Stimulated activated CD8-positive, alpha-beta memory T cell treated with anti-CD3 and anti-CD28 coated beads, Interleukin-4, amount 100 ng/mL, for 48 hours (primary cell): Measurements from ENCODE around the gene CRABP2.

Experiments
- DNase-seq: peaks from one replicate; pipeline ENCODE4 v3.0.0-alpha.2; 2020

Gene CRABP2

DNA sequence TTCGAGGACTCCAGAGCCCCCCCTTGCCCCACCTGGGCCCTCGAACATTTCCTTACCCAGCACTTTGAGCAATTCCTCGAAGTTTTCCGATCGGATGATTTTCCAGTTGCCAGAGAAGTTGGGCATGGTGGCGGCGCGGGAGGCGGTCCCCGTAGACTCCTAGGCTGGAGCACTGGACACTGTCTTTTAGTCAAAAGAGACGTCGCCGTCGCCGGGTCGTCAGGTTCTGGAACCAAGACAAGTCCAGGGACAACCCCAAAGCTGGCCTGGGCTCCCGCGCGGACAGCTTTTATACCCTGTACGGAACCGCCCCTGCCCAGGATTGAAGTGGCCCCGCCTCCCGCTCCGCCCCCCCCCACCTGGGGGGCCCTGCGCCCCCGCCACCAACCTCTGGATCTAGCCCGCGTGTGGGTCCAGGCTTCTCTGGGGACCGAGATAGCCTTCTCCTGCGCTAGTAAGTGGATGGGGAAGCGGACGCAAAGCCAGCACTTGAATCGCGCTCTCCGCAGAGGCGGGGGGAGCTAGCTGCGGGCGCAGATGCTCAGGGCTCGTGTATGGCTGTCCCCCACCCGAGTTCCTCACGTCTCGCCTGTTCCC lies at the start of gene CRABP2:
TSS of gene CRABP2 (minus strand) at position 263 of the 597 bp plus-strand sequence. CDS start at position 126, 137 bp downstream.
- peak; percentile 62 for DNase-seq

DNA sequence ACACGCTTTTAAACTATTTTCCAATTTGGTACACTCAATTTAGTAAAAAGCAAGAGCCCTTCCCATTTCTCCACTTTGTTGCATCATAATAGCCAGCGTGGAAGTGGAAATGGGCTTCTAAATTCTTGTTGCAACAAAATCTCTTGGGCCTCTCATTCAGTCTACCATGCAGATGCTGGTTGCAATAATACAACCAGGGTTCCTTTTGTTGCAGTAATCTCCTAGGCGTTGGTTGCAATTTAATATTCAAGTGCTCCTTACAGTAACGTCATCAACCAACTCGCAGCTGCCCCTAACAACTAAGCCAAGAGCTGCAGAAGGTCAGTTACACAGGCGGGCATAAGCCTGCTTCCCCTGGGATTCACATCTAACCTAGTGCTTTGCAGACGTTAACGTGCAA lies 48.8 kb upstream of the CRABP2 start:
- DNase-seq = no peak

DNA sequence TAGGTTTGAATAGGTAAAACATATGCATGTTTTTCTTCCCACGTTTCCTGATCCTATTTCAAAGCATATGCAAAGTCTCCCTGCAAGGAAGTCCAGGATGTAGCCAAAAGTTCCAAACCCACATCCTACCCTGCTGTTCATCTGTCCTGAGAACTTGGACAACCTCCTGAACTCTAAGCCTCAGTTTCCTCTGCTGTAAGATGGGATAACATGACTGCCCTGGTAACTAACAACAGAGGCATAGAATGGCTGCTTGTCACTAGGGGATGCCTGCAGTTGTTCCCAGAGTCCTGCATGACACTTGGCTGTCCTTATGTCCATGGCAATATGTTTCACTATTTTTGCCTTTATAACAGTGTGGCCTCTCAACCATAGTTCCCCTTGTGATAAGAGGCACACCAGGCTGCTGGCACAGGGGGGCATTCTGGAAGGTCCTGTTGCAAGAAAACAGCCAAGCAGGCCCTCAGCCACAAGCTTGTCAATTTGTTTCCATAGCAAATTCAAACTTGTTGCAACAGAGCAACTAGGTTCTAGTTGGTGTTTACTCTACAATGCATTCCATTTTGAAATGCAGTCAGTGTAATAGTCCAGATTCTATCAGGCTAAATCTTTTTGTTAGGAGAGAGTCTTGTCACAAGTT lies 47.6 kb upstream of the CRABP2 start:
- no peak for DNase-seq

DNA sequence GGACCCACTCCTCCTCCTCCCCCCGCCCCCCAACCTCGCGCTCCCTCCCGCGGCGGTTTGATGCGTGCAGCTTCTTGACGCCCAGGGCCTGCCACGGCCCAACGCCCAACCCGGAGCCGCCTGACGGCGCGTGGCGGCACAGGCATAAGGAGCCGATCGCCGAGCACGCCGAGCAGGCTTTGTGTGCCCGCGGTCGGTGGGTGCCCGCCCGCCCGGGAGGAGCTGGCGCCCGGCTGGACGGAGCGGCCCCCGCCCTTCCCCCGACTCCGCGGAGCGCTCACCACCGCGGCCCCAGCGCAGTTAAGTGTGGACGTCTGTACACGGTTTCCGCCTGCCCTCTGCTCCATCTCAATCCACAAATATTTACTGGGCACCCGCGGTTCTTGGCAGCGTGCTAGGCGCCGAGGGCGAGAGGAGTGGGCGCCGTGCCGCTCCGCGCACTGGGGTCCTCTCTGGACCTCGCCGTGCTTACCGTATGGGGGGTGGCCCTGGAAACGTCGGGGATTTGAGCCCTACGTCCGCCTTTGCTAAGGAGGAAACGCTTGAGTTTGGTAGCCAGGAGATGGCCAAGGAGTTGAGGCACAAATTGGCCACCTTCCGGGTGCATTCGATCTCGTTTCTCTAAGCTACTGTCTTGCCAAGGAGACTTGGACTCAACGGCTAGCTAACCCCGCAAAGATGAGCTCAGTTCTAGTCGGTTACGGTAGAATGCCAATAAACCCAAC lies 46.5 kb upstream of the CRABP2 start:
- DNase-seq = peak; percentile 97

GRCh38 chr1:156751451-156751756 lies 46.0 kb upstream of the CRABP2 start, which contains the start of gene HDGF:
HDGF (minus strand) TSS chr1:156751675; CDS start chr1:156751429, 246 bp downstream.
- no peak for DNase-seq

- peak; percentile 58 for DNase-seq
Measured at GRCh38 chr1:156750711-156751450, 45.5 kb upstream of the CRABP2 start.

DNA sequence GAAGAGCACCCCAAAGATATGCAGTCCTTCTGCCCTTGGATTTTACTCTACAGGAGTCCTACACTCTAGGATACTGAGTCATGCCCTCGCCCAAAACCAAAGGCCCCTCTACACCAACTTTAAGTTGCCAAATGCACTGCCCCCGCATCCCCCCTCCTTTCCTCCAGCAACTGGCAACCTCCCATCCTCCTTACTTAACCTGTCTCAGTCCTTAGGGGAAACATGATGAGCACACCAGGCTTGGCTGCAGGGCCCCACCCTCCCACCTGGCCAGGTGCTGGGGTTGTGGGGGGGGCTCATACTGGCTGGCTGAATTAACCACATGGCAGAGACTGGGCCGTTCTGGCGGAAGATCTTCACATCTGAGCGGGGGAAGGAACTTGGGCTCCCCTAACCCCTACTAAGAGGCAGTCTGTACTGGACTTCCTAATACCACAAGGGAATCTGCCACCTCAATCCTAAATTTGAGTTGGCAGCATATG lies 44.8 kb upstream of the CRABP2 start:
- DNase-seq = peak; percentile 74

DNA sequence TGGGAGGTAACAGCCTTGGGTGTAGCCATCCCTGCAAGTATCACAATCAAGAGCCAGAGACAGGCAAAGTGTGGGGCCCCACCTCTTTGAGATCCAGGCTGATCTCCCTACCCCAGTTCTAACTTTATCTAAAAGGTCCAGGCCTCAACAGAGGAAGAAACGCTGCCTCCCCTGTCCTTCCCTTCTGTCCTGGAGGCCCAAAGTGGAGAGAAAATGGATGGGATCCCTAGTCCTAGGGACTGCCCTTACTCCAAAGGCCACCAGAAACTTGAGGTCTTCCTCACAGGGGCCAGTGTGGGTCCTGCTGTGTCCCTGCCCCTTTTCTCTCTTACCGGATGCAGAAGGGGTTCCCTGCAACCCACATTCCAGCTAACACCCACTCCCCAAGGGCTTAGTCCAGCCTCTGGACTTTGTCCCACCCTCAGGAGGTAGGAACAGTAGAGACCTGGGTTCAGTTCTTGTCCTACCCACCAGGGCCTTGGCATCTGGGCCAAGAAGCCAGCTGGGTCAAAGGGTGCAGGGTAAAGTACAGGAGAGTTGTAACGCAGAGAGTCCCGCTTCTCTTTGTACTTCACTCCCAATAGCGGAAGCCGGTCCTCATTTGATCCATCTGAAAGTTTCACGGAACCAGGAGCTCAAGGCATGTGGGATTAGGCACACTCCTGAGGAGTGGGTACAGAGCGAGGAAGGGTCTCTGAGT lies 44.2 kb upstream of the CRABP2 start:
- no peak for DNase-seq

GRCh38 chr1:156748670-156749418 lies 43.5 kb upstream of the CRABP2 start:
- DNase-seq = no peak

DNA sequence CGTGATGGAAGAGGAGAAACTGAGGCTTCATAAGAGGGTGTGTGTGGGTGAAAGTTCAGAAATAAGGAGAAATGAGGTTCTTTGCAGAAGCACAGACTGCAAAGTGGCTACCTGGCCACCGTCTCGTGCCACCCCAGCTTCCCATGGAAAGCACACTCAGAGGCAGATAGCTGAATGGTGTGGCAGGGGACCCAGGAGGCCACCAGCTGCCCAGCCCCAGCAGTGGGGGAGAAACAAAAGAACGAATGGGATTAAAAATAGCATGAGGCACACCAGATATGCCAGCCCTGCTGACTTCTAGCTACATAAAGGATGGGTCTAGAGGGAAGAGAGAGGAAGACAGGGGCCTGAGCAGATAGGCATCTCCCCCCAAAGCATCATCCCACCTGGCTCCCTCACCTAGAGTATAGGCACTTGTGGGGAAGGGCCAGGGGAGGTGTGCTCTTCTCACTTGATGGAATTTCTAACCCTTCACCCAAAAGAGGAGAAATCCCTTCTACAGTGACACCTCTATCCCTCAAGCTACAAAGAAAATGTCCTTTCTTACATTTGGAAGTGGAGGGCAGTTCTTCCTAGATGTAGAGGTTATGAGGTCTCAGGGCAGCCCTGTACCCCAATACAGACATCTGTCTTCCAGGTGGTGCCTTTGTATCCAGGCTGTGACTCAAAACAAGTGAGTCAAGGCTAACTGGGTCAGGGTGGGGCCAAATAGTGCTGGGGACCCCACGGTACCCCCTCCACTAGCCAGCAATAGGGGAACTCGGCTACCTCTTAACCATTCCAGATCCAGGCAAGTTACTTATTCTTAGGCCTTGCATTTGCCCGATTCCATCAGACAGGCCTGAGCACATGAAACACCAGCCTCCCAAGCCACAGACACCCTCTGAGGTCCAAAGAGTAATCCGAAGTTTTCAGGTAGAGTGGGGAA lies 42.6 kb upstream of the CRABP2 start:
- no peak for DNase-seq

DNA sequence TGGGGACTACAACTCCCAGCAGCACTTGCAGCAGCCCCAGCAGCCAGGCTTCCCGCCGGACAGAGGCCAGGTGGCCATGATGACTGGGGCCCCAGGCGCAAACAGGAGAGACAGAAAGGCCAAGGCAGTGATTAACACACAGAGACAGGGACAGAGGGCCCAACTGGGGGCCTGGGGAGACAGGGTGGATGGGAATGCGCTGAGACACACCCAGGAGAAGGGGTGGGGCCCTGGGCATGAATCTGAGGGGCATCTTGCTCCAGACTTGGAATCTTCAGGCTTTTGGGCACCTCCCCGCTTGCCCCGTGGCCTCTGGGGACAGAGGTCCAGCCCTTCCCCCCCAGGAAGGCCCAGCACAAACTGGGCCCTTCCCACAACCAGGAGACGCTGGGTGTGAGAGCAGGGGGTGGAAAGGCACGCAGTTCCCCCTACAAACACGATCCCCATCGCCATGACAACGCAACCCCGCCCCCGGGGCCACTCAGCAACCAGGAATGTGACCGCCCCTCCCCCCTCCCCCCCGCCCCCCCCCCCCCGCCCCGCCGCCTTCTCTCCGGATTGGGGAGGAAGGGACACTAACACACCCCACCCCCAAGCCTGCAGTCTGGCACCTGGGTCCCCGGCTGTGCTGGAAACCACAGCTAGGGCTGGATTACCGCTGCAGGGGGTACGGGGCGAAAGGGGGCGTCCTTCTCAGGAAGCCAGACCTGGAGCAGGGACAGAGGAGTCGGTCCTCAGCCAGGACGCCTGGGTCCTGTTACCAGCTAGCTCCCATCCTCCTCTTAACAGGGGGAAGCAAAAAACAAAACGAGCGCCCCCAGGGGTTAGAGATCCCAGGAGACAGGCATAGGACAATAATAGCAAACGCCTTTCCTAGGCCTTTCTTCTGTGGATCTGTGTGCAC lies 41.6 kb upstream of the CRABP2 start:
- peak; percentile 79 for DNase-seq

GRCh38 chr1:156746406-156746727 lies 41.0 kb upstream of the CRABP2 start:
- no peak for DNase-seq

GRCh38 chr1:156745881-156746280 lies 40.5 kb upstream of the CRABP2 start:
- no peak for DNase-seq

DNA sequence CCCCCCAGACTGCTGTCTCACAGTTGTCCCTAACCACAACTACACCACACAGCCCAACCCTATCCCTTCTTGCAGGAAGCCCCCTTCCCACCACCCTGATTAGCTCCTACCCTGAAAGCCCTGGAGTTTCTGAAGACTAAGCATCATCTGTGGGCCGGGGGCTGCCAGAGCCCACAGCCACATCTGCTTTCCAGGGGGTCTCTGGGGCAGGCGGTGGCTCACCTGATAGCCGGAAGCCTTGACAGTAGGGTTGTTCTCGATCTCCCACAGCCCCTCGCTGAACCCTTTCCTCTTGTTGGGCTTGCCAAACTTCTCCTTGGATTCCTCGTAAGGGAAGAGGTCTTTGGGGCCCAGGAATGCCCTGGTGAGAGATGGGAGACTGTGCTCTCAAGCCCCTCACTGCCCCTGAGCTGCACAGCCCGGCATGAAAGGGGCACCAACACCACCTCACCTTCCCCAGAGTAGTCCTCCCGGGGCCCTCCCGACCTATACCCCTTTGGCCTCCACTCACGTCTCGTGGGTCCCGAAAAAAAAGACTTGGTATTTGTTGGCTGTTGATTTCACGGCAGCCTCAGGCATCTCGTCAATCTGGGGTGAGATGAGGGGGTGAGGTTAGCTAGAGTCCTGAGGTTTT lies 39.5 kb upstream of the CRABP2 start:
- DNase-seq = no peak

DNA sequence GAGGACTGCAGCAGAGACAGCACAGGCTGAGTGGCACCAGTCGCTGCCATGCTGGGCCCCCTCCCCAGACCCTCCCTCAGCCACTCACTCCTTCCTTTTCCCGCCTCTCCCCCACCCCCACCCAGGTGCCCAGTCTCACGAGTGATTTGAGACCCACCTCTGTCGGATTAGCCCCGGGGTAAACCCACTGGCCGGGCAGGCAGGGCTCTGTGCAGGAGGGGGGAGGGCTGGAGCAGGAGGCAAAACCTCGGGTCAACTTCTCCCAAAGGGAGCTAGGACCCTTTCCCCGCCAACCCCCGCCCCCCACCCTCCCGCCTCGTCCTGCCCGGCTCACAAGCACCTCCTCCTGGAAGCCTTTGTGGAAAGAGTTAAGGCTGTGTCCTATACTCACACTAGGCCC lies 39.0 kb upstream of the CRABP2 start:
- DNase-seq = no peak

DNA sequence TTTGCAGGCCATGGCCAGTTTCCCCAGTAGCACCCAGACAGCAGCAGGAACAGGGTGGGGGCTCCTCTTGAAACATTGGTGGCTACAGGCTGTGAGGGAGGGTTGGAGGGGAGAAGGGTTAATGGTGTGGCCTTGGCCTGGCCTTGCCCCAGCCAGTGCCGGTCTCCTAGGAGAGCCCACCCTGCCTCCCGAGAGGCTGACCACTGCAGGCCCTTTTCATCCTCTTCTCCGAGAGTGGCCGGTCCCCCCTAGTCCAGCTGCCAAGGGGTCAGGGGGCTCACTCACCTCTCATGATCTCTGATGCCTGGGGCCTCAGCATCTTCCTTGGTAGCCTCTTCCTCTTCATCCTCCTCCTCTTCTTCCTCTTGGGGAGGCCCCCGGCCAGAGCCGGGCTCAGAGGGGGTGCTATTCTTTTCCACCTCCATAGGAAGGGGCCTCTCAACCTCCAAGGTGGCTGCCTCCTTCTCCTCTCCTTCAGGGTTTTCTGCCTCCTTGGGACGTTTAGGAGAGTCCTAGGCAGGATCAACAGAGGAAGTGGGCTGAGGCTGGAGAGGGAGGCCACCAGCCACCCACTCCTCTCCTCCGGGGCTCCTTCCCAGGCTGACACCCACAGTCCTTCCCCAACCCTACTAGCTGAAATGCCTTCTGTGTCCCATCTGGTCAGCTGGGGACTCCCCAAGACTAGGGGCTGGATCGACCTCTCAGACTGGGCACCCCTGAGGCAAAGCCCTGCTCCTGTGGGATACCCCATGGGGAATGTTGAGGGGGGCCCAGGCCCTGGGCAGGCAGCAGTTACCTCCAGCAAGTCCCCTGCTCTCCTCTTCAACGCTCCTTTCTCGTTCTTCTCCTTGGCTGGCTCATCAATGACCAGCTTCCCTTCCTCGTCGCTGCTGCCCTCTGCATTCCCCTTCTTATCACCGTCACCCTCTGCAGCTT lies 38.3 kb upstream of the CRABP2 start:
- no peak for DNase-seq

- DNase-seq = no peak
Measured at GRCh38 chr1:156742801-156743200, 37.4 kb upstream of the CRABP2 start.

GRCh38 chr1:156742017-156742416 lies 36.6 kb upstream of the CRABP2 start:
- DNase-seq = no peak
